NCI-H2227 treated with DMSO at 0.1 percent for 48 hours (cell line): ENCODE measurements around the gene GRIP2.
A peak's percentile ranks its signal among the peaks of the same experiment; 100 is the strongest.

Source experiments
- DNase-seq: peaks from one replicate; lab custom pipeline; 2025; lab: John Stamatoyannopoulos, UW

The GRIP2 gene

DNA sequence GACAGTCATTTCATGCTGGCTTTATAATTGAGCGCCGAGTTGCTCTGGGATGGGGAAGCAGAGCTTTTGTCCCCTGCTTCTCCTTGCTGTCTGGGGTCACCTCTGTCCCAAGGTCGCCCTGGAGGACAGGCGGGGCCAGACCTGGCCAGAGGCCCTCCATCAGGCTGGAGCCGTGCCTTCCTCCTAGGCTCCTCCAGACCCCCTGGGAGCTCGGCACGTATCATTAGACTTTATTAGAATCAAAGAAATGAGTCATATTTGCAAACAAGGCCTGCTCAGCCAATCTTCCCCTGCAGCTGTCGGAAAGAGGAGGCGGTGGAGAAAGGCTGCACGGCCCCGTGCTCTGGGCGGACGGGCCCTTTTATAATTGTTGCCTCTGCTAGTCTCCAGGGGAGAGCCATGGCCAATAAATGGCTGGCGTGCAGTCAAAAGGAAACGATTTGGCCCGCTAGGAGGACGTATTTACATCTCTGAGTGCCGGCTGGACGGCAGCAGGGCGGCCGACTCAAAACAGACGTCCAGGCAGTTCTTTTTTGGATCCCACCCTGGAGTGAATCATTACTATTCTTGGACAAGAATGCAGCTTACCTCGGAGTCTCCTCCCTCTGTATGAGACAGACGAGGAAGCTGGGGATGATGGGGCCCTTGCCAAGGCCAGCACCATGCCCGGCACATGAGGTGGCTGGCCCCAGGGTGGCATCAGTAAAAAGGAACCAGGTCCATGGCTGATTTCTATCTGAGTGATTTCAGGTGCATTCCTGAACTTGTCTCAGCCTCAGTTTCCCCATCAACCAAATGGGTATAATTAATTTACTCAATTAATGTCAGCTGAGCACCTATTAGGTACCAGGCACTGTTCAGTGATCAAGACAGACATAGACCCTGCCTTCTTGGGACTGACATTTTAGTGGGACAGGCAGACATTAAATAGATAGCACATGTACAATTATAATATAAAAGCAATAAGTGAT is 87.1 kb downstream of the GRIP2 start:
- peak; percentile 42 for DNase-seq

DNA sequence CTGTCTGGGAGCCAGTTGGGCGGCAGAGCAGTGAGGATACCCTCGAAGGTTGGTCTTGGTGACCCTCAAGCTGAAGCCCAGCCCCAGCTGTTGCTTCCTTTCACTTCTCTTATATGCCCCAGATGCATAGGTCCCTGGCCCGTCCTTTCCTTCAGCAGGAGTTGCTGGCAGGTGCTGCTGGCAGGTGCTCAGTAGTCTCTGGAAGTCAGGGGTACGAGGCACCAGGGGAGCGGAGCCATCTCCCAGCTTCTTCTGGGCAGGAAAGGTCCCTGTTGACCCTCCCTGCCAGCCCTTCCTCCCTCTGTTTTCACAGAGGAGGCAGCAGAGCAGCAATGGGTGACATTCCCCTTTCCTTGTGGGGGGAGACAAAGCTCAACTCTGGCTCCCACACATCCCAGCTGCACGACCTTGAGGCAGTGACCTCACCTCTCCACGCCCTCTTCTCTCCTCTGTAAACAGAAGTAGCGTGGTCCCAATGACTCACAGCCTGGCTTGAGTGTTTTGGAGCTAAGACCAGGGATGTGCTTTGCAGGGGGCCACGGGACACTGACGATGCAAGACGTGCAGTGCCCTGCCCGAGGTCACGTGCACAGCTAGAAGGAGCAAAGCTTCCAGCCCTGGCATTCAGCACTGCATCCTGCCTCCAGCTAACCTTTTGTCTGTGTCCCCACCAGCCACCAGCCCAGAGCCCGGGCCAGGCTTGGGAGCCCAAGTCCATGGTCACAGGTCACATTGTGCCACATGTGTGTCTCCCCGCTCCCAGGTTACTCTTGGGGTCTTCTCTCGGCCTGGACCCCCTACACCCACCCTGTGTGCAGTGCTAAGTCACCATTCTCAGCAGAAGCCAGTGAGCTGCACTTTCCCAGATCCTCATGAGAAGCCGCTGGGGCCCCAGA is 88.0 kb downstream of the GRIP2 start:
- DNase-seq = no peak

DNA sequence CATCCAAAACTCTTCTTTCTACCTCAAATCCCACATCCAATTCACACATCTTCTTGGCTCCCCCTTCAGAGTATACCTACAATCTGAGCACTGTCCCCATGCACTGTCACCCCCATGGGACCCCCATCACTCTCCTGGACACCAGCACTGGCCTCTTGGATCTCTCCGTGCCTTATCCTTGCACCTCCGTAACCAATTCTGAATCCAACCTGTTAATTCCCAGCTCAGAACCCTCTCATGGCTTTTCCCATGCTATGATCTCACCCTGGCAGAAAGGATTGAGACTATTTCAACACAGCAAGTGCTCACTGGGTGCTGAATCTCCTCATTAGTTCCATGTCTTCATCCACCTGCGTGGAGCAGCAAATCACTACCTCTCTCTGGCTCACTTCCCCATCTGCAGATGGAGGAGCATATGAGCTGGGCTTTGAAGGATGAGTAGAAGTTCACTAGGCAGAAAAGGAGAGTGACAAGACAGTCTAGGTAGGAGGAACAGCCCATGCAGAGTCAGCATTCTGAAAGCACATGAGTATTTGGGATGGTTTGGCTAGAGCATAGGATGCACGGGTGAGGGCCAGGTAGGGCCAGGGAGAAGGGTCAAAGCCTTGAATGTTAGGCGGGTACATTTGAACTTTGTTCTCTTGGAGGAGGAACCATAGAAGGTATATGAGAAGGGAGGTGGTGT is 89.1 kb downstream of the GRIP2 start:
- no peak for DNase-seq

GRCh38 chr3:14450506-14450905 is 89.6 kb downstream of the GRIP2 start:
- DNase-seq = no peak

DNA sequence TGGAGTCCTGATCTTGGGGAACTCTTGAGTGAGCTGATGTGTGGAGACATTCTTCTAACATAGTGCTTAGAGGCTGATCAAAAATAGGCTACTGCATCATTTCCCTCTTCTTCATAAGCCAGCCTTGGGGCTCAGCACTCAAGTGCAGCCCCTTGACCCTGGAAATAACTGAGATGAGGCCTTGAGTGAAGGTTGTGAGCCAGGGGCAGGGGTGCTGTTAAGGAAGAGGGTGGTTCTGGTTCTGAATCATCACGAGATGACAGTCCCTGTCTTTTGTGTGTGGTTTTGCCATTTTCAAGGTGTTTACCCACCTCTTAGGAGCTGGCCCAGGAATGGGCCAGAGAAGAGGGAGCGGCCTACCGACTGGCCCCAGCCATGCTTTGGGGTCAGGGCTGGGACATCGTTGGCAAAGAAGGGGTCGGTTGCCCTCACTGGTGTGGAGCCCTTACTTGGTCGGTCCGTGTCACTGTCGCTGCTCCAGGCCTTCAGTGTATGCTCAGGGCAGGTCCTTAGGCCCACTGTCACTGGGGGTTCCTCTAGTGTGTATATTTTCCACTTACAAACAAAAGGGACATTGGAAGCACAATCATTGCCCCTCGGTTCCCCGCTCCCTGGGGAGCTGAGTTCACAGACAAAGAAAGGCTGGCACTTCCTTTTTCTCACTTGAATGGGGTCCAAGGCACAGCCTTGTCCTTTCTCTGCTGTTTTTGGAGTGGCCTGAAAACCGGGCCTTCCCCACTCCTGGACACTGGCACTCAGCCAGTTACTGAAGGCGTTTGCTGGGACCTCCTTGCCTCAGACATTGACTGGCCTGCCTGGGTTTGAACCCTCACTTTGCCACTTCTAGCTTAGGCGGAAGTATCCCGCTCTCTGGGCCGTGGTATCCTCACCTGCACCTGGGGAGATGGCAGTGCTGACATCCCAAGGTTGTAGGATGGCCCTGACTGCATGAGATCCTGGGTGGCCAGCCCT is 91.1 kb downstream of the GRIP2 start:
- DNase-seq = no peak

DNA sequence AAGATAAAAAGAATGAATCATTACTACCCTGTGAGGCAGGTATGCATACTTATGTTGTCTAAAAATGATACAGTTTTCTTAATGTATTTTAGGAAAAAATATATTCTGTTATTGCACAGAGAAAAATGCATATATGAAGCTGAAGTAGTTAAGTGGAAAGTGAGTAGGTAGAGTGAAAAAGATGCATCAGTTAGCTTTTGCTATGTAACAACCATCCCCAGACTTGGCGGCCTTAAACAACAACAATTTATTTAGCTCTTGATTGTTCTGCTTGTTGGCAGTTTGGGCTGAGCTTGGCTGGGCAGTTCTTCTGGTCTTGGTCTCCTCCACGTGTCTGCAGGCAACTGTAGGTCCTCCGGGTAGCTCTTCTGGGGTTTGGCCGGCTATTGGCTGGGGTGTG is 92.1 kb downstream of the GRIP2 start:
- DNase-seq = no peak

DNA sequence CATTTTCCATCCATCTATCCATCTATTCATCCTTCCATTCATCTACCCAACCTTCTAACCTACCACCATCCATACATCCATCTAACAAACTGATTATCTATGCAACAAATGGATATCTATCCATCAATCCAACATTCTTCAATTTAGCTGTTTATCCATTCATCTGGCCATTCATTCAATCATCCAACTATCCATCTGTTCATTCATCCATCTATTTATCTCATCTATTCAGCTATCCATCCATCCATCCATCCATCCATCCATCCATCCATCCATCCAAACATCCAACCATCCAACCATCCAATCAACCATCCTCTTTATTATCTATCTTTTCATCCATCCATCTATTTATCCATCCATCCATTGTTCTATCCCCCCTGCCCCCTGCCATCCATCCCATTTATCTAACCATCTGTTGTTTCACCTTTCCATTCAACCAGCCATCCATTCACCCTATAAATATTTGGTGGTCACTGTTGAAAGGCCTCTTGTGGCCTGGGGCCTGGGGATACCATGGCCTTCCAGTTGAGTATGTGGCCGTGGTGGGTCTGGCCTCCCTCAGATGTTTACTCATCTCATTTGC is 93.1 kb downstream of the GRIP2 start:
- no peak for DNase-seq

GRCh38 chr3:14445773-14446172 is 94.4 kb downstream of the GRIP2 start:
- DNase-seq = no peak

- no peak for DNase-seq
These were observed 95.8 kb downstream of the GRIP2 start for GRCh38 chr3:14444380-14444779.

DNA sequence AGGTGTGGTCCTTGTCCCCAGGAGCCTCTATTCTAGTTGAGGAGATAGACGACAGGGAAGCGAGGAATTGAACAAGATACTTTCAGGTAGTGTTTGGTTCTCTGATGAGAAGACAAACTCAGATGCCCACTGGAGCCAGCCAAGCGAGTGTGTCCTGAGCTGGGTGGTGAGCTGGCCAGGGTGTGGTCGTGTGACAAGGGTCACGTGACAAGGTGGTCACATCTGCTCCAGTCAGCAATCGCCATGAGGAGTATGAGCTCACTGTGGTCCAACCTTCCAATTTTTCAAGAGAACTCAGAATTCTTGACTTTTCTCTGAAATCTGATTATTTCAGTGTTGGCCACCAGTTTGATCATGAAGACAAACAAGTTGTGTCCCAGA is 98.2 kb downstream of the GRIP2 start:
- no peak for DNase-seq

DNA sequence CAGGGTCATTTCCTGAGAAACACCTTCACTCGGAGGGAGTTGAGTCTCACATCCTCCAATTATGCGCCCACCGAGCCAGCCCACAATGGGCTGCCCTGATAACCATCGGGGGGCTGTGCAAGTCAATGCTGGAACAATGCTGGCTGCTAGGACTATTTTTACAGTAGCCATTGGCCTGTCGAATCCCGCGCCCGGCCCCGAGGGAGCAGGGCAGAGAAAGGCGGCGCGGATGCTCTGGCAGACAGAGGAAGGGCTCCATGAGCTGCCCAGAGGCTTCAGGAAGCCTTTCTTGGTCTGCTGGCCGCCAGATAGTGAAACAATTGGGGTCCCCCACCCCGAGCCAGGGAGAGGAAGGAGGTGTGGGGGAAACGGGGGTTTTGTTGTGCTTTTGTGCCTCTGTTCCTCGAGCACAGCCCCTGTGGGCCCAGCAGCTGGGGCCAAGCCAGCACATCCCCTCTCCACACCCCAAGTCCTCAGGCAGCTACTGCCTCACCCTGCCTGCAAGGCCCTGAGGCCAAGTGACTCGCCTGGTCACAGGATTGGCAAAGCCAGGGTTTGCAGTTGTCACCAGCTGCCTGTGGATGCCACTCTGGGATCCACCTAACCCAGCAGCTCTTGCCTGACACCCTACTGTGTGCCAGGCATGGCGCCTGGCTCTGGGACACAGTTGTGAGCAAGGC is 98.8 kb downstream of the GRIP2 start:
- DNase-seq = no peak

GRCh38 chr3:14440531-14441239 is 99.5 kb downstream of the GRIP2 start:
- DNase-seq = peak; percentile 66

- DNase-seq = no peak
These were observed 100.0 kb downstream of the GRIP2 start for GRCh38 chr3:14440168-14440518.

GRCh38 chr3:14439501-14440167 is 100.5 kb downstream of the GRIP2 start:
- DNase-seq = peak; percentile 82
